K562 (cell line): ENCODE results near the gene CYS1. TPM values are rescaled to one million over a fixed set of nuclear protein-coding genes. Genes with fewer than 3 reads are reported as not detected.
A peak's percentile ranks its signal among the peaks of the same experiment; 100 is the strongest.

ENCODE experiments used
- C11orf30 ChIP-seq: fragments of 450-650 bp; IDR thresholded peaks from 2 replicates; pipeline ENCODE4 v1.6.1; 2016; ENCODE audit warnings: low read depth, mild to moderate bottlenecking
- E2F3 ChIP-seq: fragments of 250-450 bp; sonication (Bioruptor Pico); IDR thresholded peaks from 2 replicates; pipeline ENCODE4 v1.4.0; 2020; ENCODE audit warnings: mild to moderate bottlenecking
- FUS ChIP-seq: fragments of 200-400 bp; formaldehyde crosslinking; optimal IDR thresholded peaks from 2 replicates; pipeline ENCODE3; 2017; ENCODE audit warnings: low read depth, low read length
- ID3 ChIP-seq, 2 experiments: fragments of 250-450 bp in 1 of 2; fragments of 450-650 bp in 1 of 2; sonication (Bioruptor Pico) in 1 of 2; IDR thresholded peaks; 2 replicates each; pipeline versions ENCODE4 v1.6.1 to v1.8.0; 2016 to 2021; ENCODE audit warnings: mild to moderate bottlenecking in 2 of 2, moderate library complexity in 2 of 2, missing compliant biosample characterization in 1 of 2, missing genetic modification characterization in 1 of 2
- MECOM ChIP-seq: fragments of 250-450 bp; sonication (Bioruptor Pico); IDR thresholded peaks from 2 replicates; pipeline ENCODE4 v1.8.0; 2022; ENCODE audit warnings: inconsistent platforms
- MLLT1 ChIP-seq, 2 experiments: fragments of 450-650 bp; IDR thresholded peaks; 2 replicates each; pipeline ENCODE4 v1.6.1; 2016
- NCOA2 ChIP-seq, 2 experiments: fragments of 450-650 bp; IDR thresholded peaks; 2 replicates each; pipeline ENCODE4 v1.6.1; 2018; ENCODE audit warnings: mild to moderate bottlenecking in 2 of 2, moderate library complexity in 1 of 2; ENCODE audit not compliant: partially characterized antibody in 2 of 2
- NR3C1 ChIP-seq: sonication (generic); formaldehyde crosslinking; IDR thresholded peaks from 2 replicates; pipeline ENCODE4 v1.8.1; 2022; ENCODE audit warnings: missing genetic modification reagents
- POLR2H ChIP-seq: IDR thresholded peaks from 2 replicates; pipeline ENCODE4 v1.6.1; 2016; ENCODE audit warnings: missing genetic modification characterization, low read depth, mild to moderate bottlenecking, control low read depth, missing compliant biosample characterization, moderate library complexity
- POLR3G ChIP-seq: IDR thresholded peaks from 2 replicates; pipeline ENCODE4 v1.6.1; 2011; ENCODE audit not compliant: insufficient read length, insufficient replicate concordance; ENCODE audit errors: extremely low read depth
- TAF9B ChIP-seq: fragments of 450-650 bp; IDR thresholded peaks from 2 replicates; pipeline ENCODE4 v1.6.1; 2018; ENCODE audit warnings: mild to moderate bottlenecking; ENCODE audit not compliant: partially characterized antibody
- TEAD1 ChIP-seq, 2 experiments: fragments of 450-650 bp in 1 of 2; sonication (generic) in 1 of 2; formaldehyde crosslinking; IDR thresholded peaks; 2 replicates each; pipeline versions ENCODE4 v1.4.0 to v1.8.0; 2020 to 2022; ENCODE audit warnings: mild to moderate bottlenecking in 2 of 2, missing genetic modification reagents in 1 of 2
- THRA ChIP-seq: fragments of 450-650 bp; IDR thresholded peaks from 2 replicates; pipeline ENCODE4 v1.6.1; 2017; ENCODE audit warnings: mild to moderate bottlenecking, moderate library complexity
- THRB ChIP-seq: fragments of 450-650 bp; formaldehyde crosslinking; conservative IDR thresholded peaks from 2 replicates; pipeline ENCODE4 v1.4.0; 2022; ENCODE audit warnings: mild to moderate bottlenecking, missing genetic modification characterization
- ZFP1 ChIP-seq: fragments of 450-650 bp; formaldehyde crosslinking; IDR thresholded peaks from 2 replicates; pipeline ENCODE4 v1.4.0; 2020; ENCODE audit warnings: mild to moderate bottlenecking, mixed read lengths
- ZNF184 ChIP-seq: sonication (generic); formaldehyde crosslinking; IDR thresholded peaks from 2 replicates; pipeline ENCODE4 v1.5.0; 2020; ENCODE audit warnings: missing genetic modification reagents
- ZNF589 ChIP-seq: fragments of 200-800 bp; sonication (Bioruptor generic); IDR thresholded peaks from 2 replicates; pipeline ENCODE4 v1.6.1; 2016; ENCODE audit warnings: low read depth, missing genetic modification characterization, missing compliant biosample characterization
- ZNF639 ChIP-seq, 2 experiments: fragments of 200-800 bp in 1 of 2; sonication (Bioruptor generic) in 1 of 2; sonication (generic) in 1 of 2; formaldehyde crosslinking in 1 of 2; IDR thresholded peaks in 1 of 2; conservative IDR thresholded peaks in 1 of 2; 2 replicates each; pipeline versions ENCODE4 v1.5.0 to v1.6.1; 2016 to 2020; ENCODE audit warnings: missing compliant biosample characterization in 1 of 2, missing genetic modification characterization in 1 of 2, missing genetic modification reagents in 1 of 2
- ZNF778 ChIP-seq: fragments of 450-650 bp; formaldehyde crosslinking; IDR thresholded peaks from 2 replicates; pipeline ENCODE4 v1.4.0; 2020; ENCODE audit warnings: mild to moderate bottlenecking, moderate library complexity
- ZNF780A ChIP-seq: fragments of 250-450 bp; sonication (Bioruptor Pico); IDR thresholded peaks from 2 replicates; pipeline ENCODE4 v1.5.0; 2021; ENCODE audit warnings: mild to moderate bottlenecking
- polyA plus RNA-seq, 8 experiments: library from polyadenylated mRNA; depleted of rRNA in 4 of 8; stranded (reverse) in 5 of 8; unstranded in 3 of 8; fragments of >200 nt; fragmentation: Nextera tagmentation in 2 of 8; fragmentation: Illumina TruSeq in 1 of 8; extraction: Ambion mirVana in 2 of 8; extraction: Trizol in 1 of 8; gene quantifications; 2 replicates each; pipeline versions ENCODE4 v1.2.1 to v1.2.3, GENCODE V29; 2011 to 2014; ENCODE audit warnings: inconsistent platforms in 1 of 8, missing spikeins in 1 of 8
- total RNA-seq, 7 experiments: library from RNA; depleted of rRNA in 6 of 7; stranded (reverse); fragments of >200 nt in 6 of 7; fragmentation: Illumina TruSeq in 2 of 7; extraction: Trizol in 2 of 7; gene quantifications; 2 replicates each; pipeline versions ENCODE4 v1.2.1 to v1.2.3, GENCODE V29; 2011 to 2021; ENCODE audit warnings: low replicate concordance in 1 of 7

The CYS1 gene
- total and polyA plus RNA-seq, 9 of the 15 experiments (the other 6 are each of a cell fraction or from before 2014, with no cell fraction given), result 0.11 to 0.13 TPM; not detected in 7

- TF ChIP-seq FUS (peak; percentile 24), NCOA2 (IDR thresholded peaks at IDR 0.05; ENCODE audit: partially characterized antibody in 2 of 2) (no peak), ID3 (CRISPR knock-in tag; IDR thresholded peaks at IDR 0.05) (no peak), ID3 (tag; IDR thresholded peaks at IDR 0.05) (no peak), THRA (no peak), POLR2H (peak; percentile 95), ZNF780A (CRISPR knock-in tag) (no peak), MECOM (CRISPR knock-in tag) (no peak), TAF9B (peak; percentile 78), MLLT1 (IDR thresholded peaks at IDR 0.05) (peak in 1 of 2 experiments; percentile 80; a peak in 3 of 4 replicates), NR3C1 (CRISPR knock-in tag) (no peak; the same call in 1 of the 2 replicates), ZNF778 (CRISPR knock-in tag) (no peak), E2F3 (CRISPR knock-in tag) (peak; percentile 96; the same call in 1 of the 2 replicates), THRB (CRISPR knock-in tag) (no peak), C11orf30 (peak; percentile 68), ZFP1 (CRISPR knock-in tag) (no peak), ZNF589 (CRISPR knock-in tag) (no peak), POLR3G (no peak), ZNF639 (CRISPR knock-in tag; conservative IDR thresholded peaks at IDR 0.05 in 1 of 2, IDR thresholded peaks at IDR 0.05 in 1 of 2) (no peak), TEAD1 (CRISPR knock-in tag; IDR thresholded peaks at IDR 0.05) (no peak; a peak in 1 of 4 replicates), ZNF184 (CRISPR knock-in tag) (no peak)
These were observed 42.5 kb upstream of the CYS1 start, which contains the start of gene RRM2 (continued) for GRCh38 chr2:10122500-10123280.
